HepG2 (cell line): ENCODE measurements around the gene WDFY1. TPM values are rescaled to one million over a fixed set of nuclear protein-coding genes. Genes with fewer than 3 reads are reported as not detected.

Experiments used
- ARNT2 ChIP-seq: sonication (generic); formaldehyde crosslinking; IDR thresholded peaks from 2 replicates; pipeline ENCODE4 v1.8.0; 2022; ENCODE audit warnings: mild to moderate bottlenecking, low read depth, missing genetic modification reagents, moderate library complexity
- DZIP1 ChIP-seq: sonication (generic); formaldehyde crosslinking; IDR thresholded peaks from 2 replicates; pipeline ENCODE4 v1.5.0; 2020; ENCODE audit warnings: mild to moderate bottlenecking, missing genetic modification reagents
- ELF4 ChIP-seq: sonication (generic); formaldehyde crosslinking; IDR thresholded peaks from 2 replicates; pipeline ENCODE4 v1.5.0; 2020; ENCODE audit warnings: missing genetic modification reagents, mild to moderate bottlenecking, moderate library complexity, borderline replicate concordance
- FOXJ3 ChIP-seq: sonication (generic); formaldehyde crosslinking; IDR thresholded peaks from 2 replicates; pipeline ENCODE4 v1.4.0; 2020; ENCODE audit warnings: missing genetic modification reagents, mild to moderate bottlenecking, borderline replicate concordance
- FOXM1 ChIP-seq: sonication (generic); formaldehyde crosslinking; IDR thresholded peaks from 2 replicates; pipeline ENCODE4 v1.5.0; 2020; ENCODE audit warnings: missing genetic modification reagents
- FOXO4 ChIP-seq: sonication (generic); formaldehyde crosslinking; conservative IDR thresholded peaks from 2 replicates; pipeline ENCODE4 v1.8.1; 2023; ENCODE audit warnings: missing genetic modification reagents
- FOXP1 ChIP-seq, 2 experiments: fragments of 450-650 bp in 1 of 2; IDR thresholded peaks; 2 replicates each; pipeline ENCODE4 v1.6.1; 2017 to 2018; ENCODE audit warnings: antibody characterized with exemption in 1 of 2
- SP1 ChIP-seq, 2 experiments: fragments of 450-650 bp in 1 of 2; sonication (generic) in 1 of 2; formaldehyde crosslinking in 1 of 2; IDR thresholded peaks; 2 replicates each; pipeline versions ENCODE4 v1.4.0 to v1.6.1; 2016 to 2020; ENCODE audit warnings: missing genetic modification reagents in 1 of 2
- ZBTB43 ChIP-seq: sonication (generic); formaldehyde crosslinking; conservative IDR thresholded peaks from 2 replicates; pipeline ENCODE4 v1.4.0; 2020; ENCODE audit warnings: missing genetic modification reagents
- ZNF224 ChIP-seq: sonication (generic); formaldehyde crosslinking; IDR thresholded peaks from 2 replicates; pipeline ENCODE4 v1.5.0; 2020; ENCODE audit warnings: mild to moderate bottlenecking, missing genetic modification reagents
- ZNF326 ChIP-seq: sonication (generic); formaldehyde crosslinking; IDR thresholded peaks from 2 replicates; pipeline ENCODE4 v1.4.0; 2020; ENCODE audit warnings: missing genetic modification reagents, borderline replicate concordance
- ZNF550 ChIP-seq: sonication (generic); formaldehyde crosslinking; IDR thresholded peaks from 2 replicates; pipeline ENCODE4 v1.4.0; 2020; ENCODE audit warnings: mild to moderate bottlenecking, missing genetic modification reagents, borderline replicate concordance
- ZNF609 ChIP-seq: sonication (generic); formaldehyde crosslinking; IDR thresholded peaks from 2 replicates; pipeline ENCODE4 v1.4.0; 2020; ENCODE audit warnings: mild to moderate bottlenecking, missing genetic modification reagents, borderline replicate concordance
- ZNF746 ChIP-seq: sonication (generic); formaldehyde crosslinking; IDR thresholded peaks from 2 replicates; pipeline ENCODE4 v1.8.0; 2022; ENCODE audit warnings: mild to moderate bottlenecking, missing genetic modification reagents
- polyA plus RNA-seq, 8 experiments: library from polyadenylated mRNA; depleted of rRNA in 3 of 8; stranded (reverse) in 7 of 8; unstranded in 1 of 8; fragments of >200 nt; fragmentation: Illumina TruSeq in 4 of 8; extraction: Trizol in 4 of 8; gene quantifications; 2 replicates each; pipeline versions ENCODE4 v1.2.1 to v1.2.3, GENCODE V29; 2011 to 2016; ENCODE audit warnings: low read depth in 4 of 8, missing spikeins in 1 of 8, mixed read lengths in 1 of 8; ENCODE audit not compliant: insufficient read depth in 1 of 8
- total RNA-seq, 5 experiments: library from RNA; depleted of rRNA; stranded (reverse); fragments of >200 nt; fragmentation: Illumina TruSeq; extraction: Trizol; gene quantifications; 2 replicates each; pipeline ENCODE4 v1.2.3, GENCODE V29; 2016; ENCODE audit warnings: low read depth in 1 of 5
- TF ChIP-seq, protein P1 (sequence below): sonication (generic); formaldehyde crosslinking; IDR thresholded peaks from 2 replicates; pipeline ENCODE4 v1.4.0; 2020; ENCODE audit warnings: missing genetic modification reagents, borderline replicate concordance

WDFY1 gene
- total and polyA plus RNA-seq, 2 of the 13 experiments (the other 11 are each of a cell fraction or from before 2014, with no cell fraction given) = 77.0 to 78.4 TPM

- no peak for TF ChIP-seq FOXM1 (CRISPR knock-in tag)
- peak; percentile 93 for TF ChIP-seq ARNT2 (CRISPR knock-in tag)
- TF ChIP-seq ZBTB43 = peak; percentile 92
- TF ChIP-seq ZNF609 (CRISPR knock-in tag) = peak; percentile 85; the same call in 1 of the 2 replicates
- TF ChIP-seq FOXO4 (CRISPR knock-in tag) = 0 out of 2 replicates have a peak, but pooled peaks have one; percentile 77
- peak; percentile 70; the same call in 1 of the 2 replicates for TF ChIP-seq DZIP1 (CRISPR knock-in tag)
- TF ChIP-seq FOXJ3 (CRISPR knock-in tag) = peak; percentile 89
- TF ChIP-seq, protein P1, sequence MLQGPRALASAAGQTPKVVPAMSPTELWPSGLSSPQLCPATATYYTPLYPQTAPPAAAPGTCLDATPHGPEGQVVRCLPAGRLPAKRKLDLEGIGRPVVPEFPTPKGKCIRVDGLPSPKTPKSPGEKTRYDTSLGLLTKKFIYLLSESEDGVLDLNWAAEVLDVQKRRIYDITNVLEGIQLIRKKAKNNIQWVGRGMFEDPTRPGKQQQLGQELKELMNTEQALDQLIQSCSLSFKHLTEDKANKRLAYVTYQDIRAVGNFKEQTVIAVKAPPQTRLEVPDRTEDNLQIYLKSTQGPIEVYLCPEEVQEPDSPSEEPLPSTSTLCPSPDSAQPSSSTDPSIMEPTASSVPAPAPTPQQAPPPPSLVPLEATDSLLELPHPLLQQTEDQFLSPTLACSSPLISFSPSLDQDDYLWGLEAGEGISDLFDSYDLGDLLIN (CRISPR knock-in tag) = peak; percentile 79; the same call in 1 of the 2 replicates
- peak; percentile 99 for TF ChIP-seq ZNF224 (CRISPR knock-in tag)
- TF ChIP-seq ZNF550 (CRISPR knock-in tag) = no peak; the same call in 1 of the 2 replicates
- TF ChIP-seq ZNF326 (CRISPR knock-in tag) = no peak
- TF ChIP-seq ELF4 (CRISPR knock-in tag) = peak; percentile 98
- TF ChIP-seq ZNF746 (CRISPR knock-in tag) = peak; percentile 82; the same call in 1 of the 2 replicates
- TF ChIP-seq FOXP1 (IDR thresholded peaks at IDR 0.05) = peak; percentile 19; the same call in 1 of the 2 replicates
- peak; percentile 54; the same call in 1 of the 2 replicates for TF ChIP-seq FOXP1 (CRISPR knock-in tag; IDR thresholded peaks at IDR 0.05)
- no peak; the same call in 1 of the 2 replicates for TF ChIP-seq SP1 (IDR thresholded peaks at IDR 0.05)
- peak; percentile 98 for TF ChIP-seq SP1 (CRISPR knock-in tag; IDR thresholded peaks at IDR 0.05)
These were observed 12.1 kb upstream of the WDFY1 start, which contains the start of gene MRPL44 (continued) for GRCh38 chr2:223957092-223957851.
